GM23338 (cell line): ENCODE measurements around the gene C2orf72. TPM values are rescaled to one million over a fixed set of nuclear protein-coding genes. Genes with fewer than 3 reads are reported as not detected.
A peak's percentile ranks its signal among the peaks of the same experiment; 100 is the strongest.

Experiments used
- ATAC-seq: fragments of 200-7000 bp; cut with Tn5 transposase; 3 replicates; pipeline ENCODE4 v1.9.1; 2020
- DNase-seq: peaks from one replicate; pipeline ENCODE4 v3.0.0-alpha.2; 2015; ENCODE audit warnings: low spot score
- H2AFZ ChIP-seq: fragments of 200-600 bp; sonication (generic); 2 replicates; pipeline ENCODE4 v1.8.0; 2016; ENCODE audit warnings: antibody characterized with exemption, mild to moderate bottlenecking, moderate library complexity
- H3F3A ChIP-seq: fragments of 200-600 bp; sonication (generic); replicated peaks from 2 replicates; pipeline ENCODE4 v1.8.0; 2017; ENCODE audit warnings: antibody characterized with exemption, mixed run types, low read depth
- H3K27ac ChIP-seq: fragments of 200-600 bp; sonication (generic); 2 replicates; pipeline ENCODE4 v1.6.1; 2016; ENCODE audit warnings: low read depth
- H3K27me3 ChIP-seq: fragments of 200-600 bp; sonication (generic); 2 replicates; pipeline ENCODE4 v1.8.0; 2016; ENCODE audit warnings: mild to moderate bottlenecking, mixed run types, moderate library complexity; ENCODE audit not compliant: insufficient read depth
- H3K36me3 ChIP-seq: fragments of 200-600 bp; sonication (generic); 2 replicates; pipeline ENCODE4 v1.8.0; 2016; ENCODE audit warnings: mild to moderate bottlenecking; ENCODE audit not compliant: insufficient read depth
- H3K4me1 ChIP-seq: fragments of 200-600 bp; sonication (generic); 2 replicates; pipeline ENCODE4 v1.8.0; 2016; ENCODE audit warnings: mild to moderate bottlenecking, moderate library complexity; ENCODE audit not compliant: insufficient read depth
- H3K4me2 ChIP-seq: fragments of 200-600 bp; sonication (generic); 2 replicates; pipeline ENCODE4 v1.7.1; 2017; ENCODE audit warnings: mixed run types
- H3K4me3 ChIP-seq: fragments of 200-600 bp; sonication (generic); 2 replicates; pipeline ENCODE4 v1.6.1; 2016; ENCODE audit warnings: mixed run types
- H3K79me2 ChIP-seq: fragments of 200-600 bp; sonication (generic); replicated peaks from 2 replicates; pipeline ENCODE4 v1.8.0; 2017; ENCODE audit warnings: mild to moderate bottlenecking; ENCODE audit not compliant: insufficient read depth
- H3K9me2 ChIP-seq: fragments of 200-600 bp; sonication (generic); 2 replicates; pipeline ENCODE4 v1.8.0; 2017; ENCODE audit not compliant: insufficient read depth
- H4K20me1 ChIP-seq: fragments of 200-600 bp; sonication (generic); replicated peaks from 2 replicates; pipeline ENCODE4 v1.8.0; 2017; ENCODE audit warnings: mild to moderate bottlenecking; ENCODE audit not compliant: insufficient read depth
- H3K27ac Mint-ChIP-seq: 2 replicates; pipeline ENCODE4 v1.8.0; 2020; ENCODE audit warnings: inconsistent platforms, mild to moderate bottlenecking, moderate library complexity, mixed read lengths
- H3K27me3 Mint-ChIP-seq: 3 replicates; pipeline ENCODE4 v1.8.0; 2022; ENCODE audit warnings: low read depth, mild to moderate bottlenecking, moderate library complexity, mixed read lengths, inconsistent platforms; ENCODE audit not compliant: insufficient read depth, poor library complexity
- H3K36me3 Mint-ChIP-seq: 3 replicates; pipeline ENCODE4 v1.8.0; 2021; ENCODE audit warnings: low read depth, mild to moderate bottlenecking, inconsistent platforms, moderate library complexity, mixed read lengths
- H3K4me1 Mint-ChIP-seq: 3 replicates; pipeline ENCODE4 v1.8.0; 2020; ENCODE audit warnings: mild to moderate bottlenecking, inconsistent platforms, mixed read lengths
- H3K4me3 Mint-ChIP-seq: 3 replicates; pipeline ENCODE4 v1.8.0; 2021; ENCODE audit warnings: moderate library complexity, mild to moderate bottlenecking, inconsistent platforms, mixed read lengths
- H3K9me3 Mint-ChIP-seq: 3 replicates; pipeline ENCODE4 v1.8.0; 2020; ENCODE audit warnings: moderate library complexity, mild to moderate bottlenecking, inconsistent platforms, mixed read lengths
- CREB1 ChIP-seq: fragments of 250-450 bp; sonication (Bioruptor Pico); IDR thresholded peaks from 2 replicates; pipeline ENCODE4 v1.5.0; 2020; ENCODE audit warnings: low read depth, mild to moderate bottlenecking, moderate library complexity
- ETS1 ChIP-seq: IDR thresholded peaks from 2 replicates; pipeline ENCODE4 v1.6.1; 2016; ENCODE audit warnings: antibody characterized with exemption
- EZH2 ChIP-seq: fragments of 200-600 bp; sonication (generic); IDR thresholded peaks from one replicate; pipeline ENCODE4 v1.8.0; 2017; ENCODE audit warnings: antibody characterized with exemption, mild to moderate bottlenecking, low read depth; ENCODE audit not compliant: unreplicated experiment
- EZH2phosphoT487 ChIP-seq: fragments of 200-600 bp; sonication (generic); IDR thresholded peaks from one replicate; pipeline ENCODE4 v1.8.1; 2018; ENCODE audit warnings: antibody characterized with exemption; ENCODE audit not compliant: unreplicated experiment
- JUNB ChIP-seq: IDR thresholded peaks from one replicate; pipeline ENCODE4 v1.6.1; 2016; ENCODE audit warnings: antibody characterized with exemption; ENCODE audit not compliant: unreplicated experiment
- NANOG ChIP-seq: IDR thresholded peaks from 2 replicates; pipeline ENCODE4 v1.6.1; 2016; ENCODE audit warnings: antibody characterized with exemption, borderline replicate concordance
- POLR2AphosphoS5 ChIP-seq: IDR thresholded peaks from 2 replicates; pipeline ENCODE4 v1.6.1; 2016; ENCODE audit warnings: antibody characterized with exemption, low read depth
- REST ChIP-seq: IDR thresholded peaks from one replicate; pipeline ENCODE4 v1.6.1; 2018; ENCODE audit warnings: antibody characterized with exemption; ENCODE audit not compliant: unreplicated experiment
- STAT1 ChIP-seq: IDR thresholded peaks from one replicate; pipeline ENCODE4 v1.6.1; 2016; ENCODE audit warnings: antibody characterized with exemption; ENCODE audit not compliant: unreplicated experiment
- ZNF114 ChIP-seq: fragments of 250-450 bp; sonication (Bioruptor Pico); IDR thresholded peaks from 2 replicates; pipeline ENCODE4 v1.5.0; 2020; ENCODE audit warnings: mild to moderate bottlenecking, moderate library complexity
- ZNF331 ChIP-seq: fragments of 250-450 bp; sonication (Bioruptor Pico); IDR thresholded peaks from 2 replicates; pipeline ENCODE4 v1.5.0; 2020; ENCODE audit warnings: low read depth, mild to moderate bottlenecking, moderate library complexity
- polyA plus RNA-seq: library from polyadenylated mRNA; unstranded; fragments of >200 nt; fragmentation: Nextera tagmentation; extraction: Ambion mirVana; gene quantifications from 2 replicates; pipeline ENCODE4 v1.2.1, GENCODE V29; 2016
- total RNA-seq: library from RNA; depleted of rRNA; stranded (reverse); fragments of >200 nt; shearing (Covaris generic); gene quantifications from 2 replicates; pipeline ENCODE4 v1.2.3, GENCODE V29; 2014
- TF ChIP-seq, protein P1 (sequence below), 2 experiments: fragments of 200-600 bp in 1 of 2; sonication (generic) in 1 of 2; conservative IDR thresholded peaks; 2 replicates each; pipeline versions ENCODE4 v1.5.1 to v1.6.1; 2016 to 2017; ENCODE audit warnings: antibody characterized with exemption in 2 of 2, low read depth in 2 of 2, mild to moderate bottlenecking in 2 of 2, moderate library complexity in 1 of 2

The C2orf72 gene
- total and polyA plus RNA-seq, 2 experiments from 2014 or later = 0.37 to 1.4 TPM

- TF ChIP-seq REST = no peak
- TF ChIP-seq, protein P1, sequence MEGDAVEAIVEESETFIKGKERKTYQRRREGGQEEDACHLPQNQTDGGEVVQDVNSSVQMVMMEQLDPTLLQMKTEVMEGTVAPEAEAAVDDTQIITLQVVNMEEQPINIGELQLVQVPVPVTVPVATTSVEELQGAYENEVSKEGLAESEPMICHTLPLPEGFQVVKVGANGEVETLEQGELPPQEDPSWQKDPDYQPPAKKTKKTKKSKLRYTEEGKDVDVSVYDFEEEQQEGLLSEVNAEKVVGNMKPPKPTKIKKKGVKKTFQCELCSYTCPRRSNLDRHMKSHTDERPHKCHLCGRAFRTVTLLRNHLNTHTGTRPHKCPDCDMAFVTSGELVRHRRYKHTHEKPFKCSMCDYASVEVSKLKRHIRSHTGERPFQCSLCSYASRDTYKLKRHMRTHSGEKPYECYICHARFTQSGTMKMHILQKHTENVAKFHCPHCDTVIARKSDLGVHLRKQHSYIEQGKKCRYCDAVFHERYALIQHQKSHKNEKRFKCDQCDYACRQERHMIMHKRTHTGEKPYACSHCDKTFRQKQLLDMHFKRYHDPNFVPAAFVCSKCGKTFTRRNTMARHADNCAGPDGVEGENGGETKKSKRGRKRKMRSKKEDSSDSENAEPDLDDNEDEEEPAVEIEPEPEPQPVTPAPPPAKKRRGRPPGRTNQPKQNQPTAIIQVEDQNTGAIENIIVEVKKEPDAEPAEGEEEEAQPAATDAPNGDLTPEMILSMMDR (conservative IDR thresholded peaks at IDR 0.05; ENCODE audit: low read depth in 2 of 2) = no peak; a peak in 1 of 4 replicates
- no peak for TF ChIP-seq NANOG
Observed at GRCh38 chr2:231037731-231038482, 584 bp downstream of the C2orf72 start (continued).

- peak; percentile 53 for ATAC-seq
- H3K27me3 Mint-ChIP-seq = peaks cover 34% of the 10 kb centered on the region
- H3K27ac Mint-ChIP-seq = no peak overlapping the region
- no peak for TF ChIP-seq STAT1
- TF ChIP-seq CREB1 (CRISPR knock-in tag) = no peak
- TF ChIP-seq, protein P1 (conservative IDR thresholded peaks at IDR 0.05; ENCODE audit: low read depth in 2 of 2) = no peak
- no peak for TF ChIP-seq EZH2phosphoT487
- TF ChIP-seq ETS1 = no peak
- TF ChIP-seq REST = no peak
- TF ChIP-seq EZH2 = no peak
- no peak for TF ChIP-seq NANOG
- no peak for TF ChIP-seq ZNF331 (CRISPR knock-in tag)
- TF ChIP-seq JUNB = no peak
- no peak for TF ChIP-seq ZNF114 (CRISPR knock-in tag)
- no peak for TF ChIP-seq POLR2AphosphoS5
Observed at GRCh38 chr2:231038483-231039293, 1.4 kb downstream of the C2orf72 start.

More at GRCh38 chr2:231038483-231039293, 1.4 kb downstream of the C2orf72 start:
- H3K36me3 ChIP-seq = no peaks in the 10 kb centered on the region
- 0 out of 2 replicates have a peak, but pooled peaks cover 3% of the 10 kb centered on the region for H3F3A ChIP-seq
- H4K20me1 ChIP-seq = no peaks in the 10 kb centered on the region
- Mint-ChIP-seq H3K36me3 (no peaks in the 10 kb centered on the region; the same call in 2 of the 3 replicates), H3K4me1 (peaks cover 6% of the 10 kb centered on the region), H3K9me3 (no peaks in the 10 kb centered on the region), H3K4me3 (peak overlapping the region; percentile 74)
- H3K4me1 ChIP-seq = no peaks in the 10 kb centered on the region
- DNase-seq = peak; percentile 38
- H3K27me3 ChIP-seq = peaks cover 66% of the 10 kb centered on the region
- H3K9me2 ChIP-seq = no peaks in the 10 kb centered on the region
- H3K4me2 ChIP-seq = peak overlapping the region; percentile 92
- no peaks in the 10 kb centered on the region for H3K79me2 ChIP-seq
- peak overlapping the region; percentile 77 for H3K4me3 ChIP-seq
- peak overlapping the region; percentile 96; the same call in 1 of the 2 replicates for H2AFZ ChIP-seq
- no peak overlapping the region for H3K27ac ChIP-seq
